Sigmoid colon (tissue), 7 donors: Measurements from ENCODE around the gene PRKAA1. TPM values are rescaled to one million over a fixed set of nuclear protein-coding genes. Genes with fewer than 3 reads are reported as not detected.
"Not testable (repeated sequence)": the region's sequence is repeated elsewhere in the genome, so short reads cannot be mapped to it uniquely, and the experiment has no call there.

Source experiments
- DNase-seq: peaks from one replicate; pipeline ENCODE4 v3.0.0-alpha.2; 2019
- H3K27ac ChIP-seq, 4 donors: fragments of 200-600 bp; sonication (generic); one replicate each; pipeline ENCODE4 v1.5.1; 2016 to 2019; ENCODE audit warnings: mild to moderate bottlenecking in 1 of 4
- H3K27me3 ChIP-seq, 3 donors: fragments of 200-600 bp; sonication (generic); one replicate each; pipeline ENCODE4 v1.5.1; 2019; ENCODE audit warnings: mild to moderate bottlenecking in 1 of 3
- H3K36me3 ChIP-seq, 4 donors: fragments of 200-600 bp; sonication (generic); one replicate each; pipeline ENCODE4 v1.5.1; 2016 to 2019
- H3K4me1 ChIP-seq, 4 donors: fragments of 200-600 bp; sonication (generic); one replicate each; pipeline ENCODE4 v1.5.1; 2017 to 2019
- H3K4me3 ChIP-seq, 4 donors: fragments of 200-600 bp; sonication (generic); one replicate each; pipeline ENCODE4 v1.5.1; 2017 to 2019; ENCODE audit warnings: mild to moderate bottlenecking in 2 of 4, moderate library complexity in 1 of 4
- H3K9me3 ChIP-seq, 4 donors: fragments of 200-600 bp in 3 of 4; sonication (generic) in 3 of 4; one replicate each; pipeline versions ENCODE4 v1.5.1 to v1.6.1; 2013 to 2019
- CTCF ChIP-seq, 4 experiments: fragments of 450-650 bp in 3 of 4; fragments of 200-600 bp in 1 of 4; IDR thresholded peaks; one replicate each; pipeline ENCODE4 v1.5.1; 2016 to 2019; ENCODE audit warnings: antibody characterized with exemption in 4 of 4, mild to moderate bottlenecking in 3 of 4, moderate library complexity in 2 of 4
- EP300 ChIP-seq, 4 donors: sonication (generic); formaldehyde crosslinking; IDR thresholded peaks; one replicate each; pipeline ENCODE4 v1.6.1; 2017; ENCODE audit warnings: antibody characterized with exemption in 4 of 4
- POLR2A ChIP-seq, 2 donors: fragments of 450-650 bp; IDR thresholded peaks; one replicate each; pipeline ENCODE4 v1.6.1; 2016; ENCODE audit warnings: antibody characterized with exemption in 2 of 2, mild to moderate bottlenecking in 2 of 2, moderate library complexity in 2 of 2
- POLR2AphosphoS5 ChIP-seq, 4 donors: sonication (generic); formaldehyde crosslinking; IDR thresholded peaks; one replicate each; pipeline ENCODE4 v1.6.1; 2017; ENCODE audit warnings: antibody characterized with exemption in 4 of 4
- WGBS, 2 donors: extraction: QIAGEN DNeasy Blood & Tissue Kit; methylation state at CpG; one replicate each; pipeline ENCODE4 v1.1.7; 2013; 5-methylcytosine and 5-hydroxymethylcytosine counted together
- intact Hi-C: fragments of 100-400 bp; cut with DNase I; formaldehyde crosslinking; loops from one replicate; pipeline ENCODE4 v1.15.1; 2023
- polyA plus RNA-seq, 3 donors: library from polyadenylated mRNA; stranded (reverse); fragments of 200-250 nt; gene quantifications; one replicate each; pipeline ENCODE4 v1.2.3, GENCODE V29; 2013
- total RNA-seq, 4 donors: library from RNA; depleted of rRNA; stranded (reverse); fragments of >200 nt; gene quantifications; one replicate each; pipeline ENCODE4 v1.1.0, GENCODE V29; 2016
- donor health status: healthy with polysubstance abuse.
- donor health status: Bipolar disorder and iron deficiency.
- donor health status: healthy.

PRKAA1 gene
- total and polyA plus RNA-seq, 7 donors: 27.0 to 98.4 (median 63.4) TPM

GRCh38 chr5:40787986-40788385 lies 10.2 kb downstream of the PRKAA1 start:
- intact Hi-C loops: no loop called here
- Histone ChIP-seq H3K27me3 (no peaks in the 10 kb centered on the region), H3K27ac (no peak overlapping the region), H3K4me3 (no peak overlapping the region), H3K4me1 (peaks cover 0 to 28% (median 15%) of the 10 kb centered on the region in 4 donors), H3K36me3 (no peaks in the 10 kb centered on the region), H3K9me3 (no peaks in the 10 kb centered on the region)
- 98% methylated on average over 1 of the region's 1 CpG for WGBS, 2 donors
- no peak for DNase-seq
- no peak for TF ChIP-seq POLR2AphosphoS5 (IDR thresholded peaks at IDR 0.05)
- no peak for TF ChIP-seq POLR2A (IDR thresholded peaks at IDR 0.05)
- no peak for TF ChIP-seq EP300 (IDR thresholded peaks at IDR 0.05)
- TF ChIP-seq CTCF (IDR thresholded peaks at IDR 0.05): no peak

GRCh38 chr5:40786664-40787063 lies 11.5 kb downstream of the PRKAA1 start:
- H3K27ac ChIP-seq, H3K27me3 ChIP-seq, DNase-seq, H3K9me3 ChIP-seq, H3K36me3 ChIP-seq, intact Hi-C loops, H3K4me3 ChIP-seq: not testable (repeated sequence)
- H3K4me1 ChIP-seq: peaks cover 0 to 24% (median 14%) of the 10 kb centered on the region in 4 donors
- 98% methylated on average over 3 of the region's 3 CpGs for WGBS, 2 donors

- 71 to 74% methylated on average over 1 of the region's 1 CpG for WGBS, 2 donors
- intact Hi-C loops: no loop called here
- H3K4me1 ChIP-seq: peaks cover 0 to 20% (median 11%) of the 10 kb centered on the region in 4 donors
Observed at GRCh38 chr5:40784916-40785315, 13.3 kb downstream of the PRKAA1 start.

GRCh38 chr5:40784027-40784653 lies 14.0 kb downstream of the PRKAA1 start:
- intact Hi-C loops: no loop called here
- Histone ChIP-seq H3K36me3 (no peaks in the 10 kb centered on the region), H3K27me3 (no peaks in the 10 kb centered on the region), H3K27ac (no peak overlapping the region), H3K4me3 (no peak overlapping the region), H3K9me3 (no peaks in the 10 kb centered on the region), H3K4me1 (peaks cover 0 to 20% (median 11%) of the 10 kb centered on the region in 4 donors)
- WGBS, 2 donors: 19 to 76% methylated on average over 1 of the region's 1 CpG
- DNase-seq: no peak
- TF ChIP-seq CTCF (IDR thresholded peaks at IDR 0.05): no peak
- no peak for TF ChIP-seq POLR2A (IDR thresholded peaks at IDR 0.05)
- TF ChIP-seq EP300 (IDR thresholded peaks at IDR 0.05): no peak

More at GRCh38 chr5:40784916-40785315, 13.3 kb downstream of the PRKAA1 start:
- Histone ChIP-seq H3K36me3 (no peaks in the 10 kb centered on the region), H3K4me3 (no peak overlapping the region), H3K27me3 (no peaks in the 10 kb centered on the region), H3K9me3 (no peaks in the 10 kb centered on the region), H3K27ac (no peak overlapping the region)
- no peak for TF ChIP-seq POLR2AphosphoS5 (IDR thresholded peaks at IDR 0.05)
- no peak for TF ChIP-seq CTCF (IDR thresholded peaks at IDR 0.05)
- no peak for TF ChIP-seq POLR2A (IDR thresholded peaks at IDR 0.05)
- TF ChIP-seq EP300 (IDR thresholded peaks at IDR 0.05): no peak
- no peak for DNase-seq

GRCh38 chr5:40781843-40782409 lies 16.2 kb downstream of the PRKAA1 start:
- DNase-seq: no peak
- no peak overlapping the region for H3K4me3 ChIP-seq
- no peak overlapping the region for H3K27ac ChIP-seq
- intact Hi-C loops: no loop called here
- no peaks in the 10 kb centered on the region for H3K27me3 ChIP-seq
- no peaks in the 10 kb centered on the region for H3K36me3 ChIP-seq
- TF ChIP-seq POLR2AphosphoS5 (IDR thresholded peaks at IDR 0.05): no peak
- TF ChIP-seq CTCF (IDR thresholded peaks at IDR 0.05): no peak
- TF ChIP-seq POLR2A (IDR thresholded peaks at IDR 0.05): no peak
- no peak for TF ChIP-seq EP300 (IDR thresholded peaks at IDR 0.05)
- no peaks in the 10 kb centered on the region for H3K9me3 ChIP-seq
- H3K4me1 ChIP-seq: peaks cover 0 to 20% (median 11%) of the 10 kb centered on the region in 4 donors
